ENCODE results near the gene EXOC7.

EXOC7 gene

GRCh38 chr17:76036497-76037261 is 66.9 kb downstream of the EXOC7 start:
- DNase-seq: no peak

GRCh38 chr17:76034428-76035350 is 68.9 kb downstream of the EXOC7 start:
- DNase-seq: no peak

GRCh38 chr17:76033139-76033538 is 70.4 kb downstream of the EXOC7 start:
- DNase-seq: no peak

GRCh38 chr17:76032780-76033108 is 70.8 kb downstream of the EXOC7 start:
- no peak for DNase-seq

GRCh38 chr17:76032073-76032779 is 71.4 kb downstream of the EXOC7 start:
- DNase-seq: no peak

Data from activated naive CD4-positive, alpha-beta T cell treated with anti-CD3 and anti-CD28 coated beads, Interleukin-2, amount 50 U/mL, for 16 hours (primary cell).